Measurements from ENCODE around the gene EGFLAM.

The EGFLAM gene

GRCh38 chr5:38258319-38259061, at the start of gene EGFLAM:
TSS of gene EGFLAM (plus strand) at chr5:38258559. CDS start at chr5:38258755, 196 bp downstream.
- peak; percentile 73 for DNase-seq

DNA sequence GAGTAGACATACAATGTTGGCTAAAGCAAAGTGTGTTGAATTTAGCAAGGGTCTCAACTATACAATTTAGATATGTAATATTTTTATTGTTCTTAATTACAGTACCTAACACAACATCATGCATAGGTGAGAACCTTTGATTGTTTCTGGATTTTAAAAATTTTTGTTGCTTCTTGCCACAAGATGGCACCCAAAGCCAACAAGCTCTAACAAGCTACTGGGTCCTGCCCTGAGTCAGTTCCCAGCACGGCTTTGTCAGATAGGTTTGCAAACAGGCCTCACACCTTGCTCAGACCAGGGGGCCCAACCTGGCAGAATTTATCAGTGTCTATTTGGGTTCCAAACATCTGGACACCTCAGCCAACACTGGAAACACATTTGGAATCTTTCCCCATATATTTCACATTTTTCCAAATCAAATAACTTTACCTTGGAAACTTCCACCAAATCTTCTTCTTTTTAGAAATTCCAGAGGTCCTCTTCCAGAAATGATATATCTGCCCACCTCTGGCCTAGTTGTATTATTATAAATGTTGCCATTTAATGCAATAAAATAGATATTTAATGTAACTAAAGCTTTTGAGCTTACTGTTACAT, 49.5 kb upstream of the EGFLAM start:
- DNase-seq = peak; percentile 65

DNA sequence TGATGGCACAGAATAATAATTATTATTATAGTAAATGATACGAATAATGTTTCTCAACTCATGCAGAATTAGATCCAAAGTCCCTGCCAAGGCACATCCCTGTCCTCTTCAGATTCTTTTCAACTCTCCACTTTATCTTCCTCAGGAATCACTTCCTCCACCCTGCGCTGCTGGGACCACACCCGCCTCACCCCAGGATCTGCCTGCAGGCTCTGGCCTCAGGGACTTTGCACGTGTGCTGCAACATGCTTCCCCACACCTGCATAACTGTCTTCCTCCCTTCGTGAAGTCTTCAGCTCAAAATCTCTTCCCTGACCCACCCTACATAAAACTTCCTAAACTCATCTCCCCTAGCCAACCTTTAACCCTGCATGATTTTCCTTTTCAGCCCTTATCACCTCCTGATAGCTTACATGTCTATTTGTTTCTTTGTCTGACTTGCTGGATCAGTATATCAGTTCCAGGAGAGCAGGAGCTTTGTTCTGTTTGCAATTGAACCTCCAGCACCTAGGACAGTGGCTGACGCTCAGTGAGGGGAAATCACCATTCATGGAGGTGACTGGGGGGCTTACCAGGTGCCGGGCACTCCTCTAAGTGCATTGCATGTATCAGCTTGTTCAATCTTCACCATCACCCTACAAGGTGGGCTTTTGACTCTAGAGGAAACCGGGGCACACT, 47.5 kb upstream of the EGFLAM start:
- no peak for DNase-seq

DNA sequence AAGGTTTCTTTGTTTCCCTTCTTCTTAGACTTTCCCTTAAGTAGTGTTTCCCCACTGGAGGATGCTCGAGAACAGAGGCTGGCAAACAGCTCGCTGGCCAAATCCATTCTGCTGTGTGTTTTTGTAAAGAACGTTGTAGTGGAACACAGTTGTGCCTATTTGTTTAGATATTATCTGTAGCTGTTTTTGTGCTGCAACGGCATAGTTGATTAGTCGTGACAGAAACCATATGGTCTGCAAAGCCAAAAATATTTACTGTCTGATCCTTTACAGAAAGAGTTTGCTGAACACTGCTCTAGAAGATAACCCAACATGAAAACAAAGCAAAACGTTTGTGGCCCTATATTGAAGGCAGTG, 47.0 kb upstream of the EGFLAM start:
- no peak for DNase-seq

DNA sequence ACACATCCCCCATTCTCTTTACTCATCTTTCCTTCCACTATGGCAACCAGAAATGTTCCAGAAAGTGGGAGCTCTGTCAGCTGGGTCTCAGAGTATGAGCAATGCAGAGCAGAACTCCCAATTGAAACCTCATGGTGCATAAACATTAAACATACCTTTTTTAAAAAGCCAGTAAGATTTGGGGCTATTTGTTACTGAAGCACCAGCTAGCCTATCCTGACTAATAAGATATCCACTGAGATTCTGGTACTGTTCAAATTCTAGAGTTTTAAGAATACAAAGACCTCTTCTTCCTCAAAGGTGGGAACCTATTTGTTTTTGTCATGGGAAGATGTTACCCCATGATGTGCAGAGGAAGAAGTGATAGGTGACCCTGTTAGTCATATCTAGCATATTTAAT, 46.1 kb upstream of the EGFLAM start:
- no peak for DNase-seq

GRCh38 chr5:38226091-38226490, 32.3 kb upstream of the EGFLAM start:
- no peak for DNase-seq

GRCh38 chr5:38228914-38229313, 29.4 kb upstream of the EGFLAM start:
- DNase-seq = no peak

DNA sequence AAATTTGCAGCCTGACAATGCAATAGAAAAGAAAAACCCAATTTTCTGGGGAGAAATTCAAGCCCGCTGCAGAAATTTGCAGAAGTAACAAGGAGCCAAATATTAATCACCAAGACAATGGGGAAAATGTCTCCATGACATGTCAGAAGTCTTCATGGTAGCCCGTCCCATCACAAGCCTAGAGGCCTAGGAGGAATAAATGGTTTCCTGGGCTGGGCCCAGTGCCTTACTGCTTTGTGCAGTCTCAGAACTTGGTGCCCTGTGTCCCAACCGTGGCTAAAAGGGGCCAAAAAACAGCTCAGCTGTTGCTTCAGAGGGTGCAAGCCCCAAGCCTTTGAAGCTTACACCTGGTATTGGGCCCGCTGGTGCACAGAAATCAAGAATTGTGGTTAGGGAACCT, 23.6 kb upstream of the EGFLAM start:
- DNase-seq = no peak

DNA sequence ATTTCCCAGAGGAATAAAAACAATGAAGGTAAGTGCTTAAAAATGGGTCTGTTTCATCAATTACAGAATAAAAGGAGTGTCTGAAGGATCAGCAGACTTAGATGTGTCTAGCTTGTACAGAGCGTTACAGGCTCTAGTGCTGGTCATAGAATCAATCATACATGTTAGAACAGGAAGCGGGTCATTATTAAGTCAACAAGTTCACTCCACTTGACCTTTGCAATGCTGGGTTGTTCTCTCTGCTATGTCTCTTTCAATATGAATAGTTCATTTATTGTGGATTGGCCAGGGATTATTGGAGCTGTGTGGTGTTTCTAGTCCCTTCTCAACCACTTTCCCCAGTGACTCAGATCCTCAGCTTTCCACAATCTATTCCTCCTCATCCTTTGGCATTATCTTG, 20.7 kb upstream of the EGFLAM start:
- DNase-seq = no peak

DNA sequence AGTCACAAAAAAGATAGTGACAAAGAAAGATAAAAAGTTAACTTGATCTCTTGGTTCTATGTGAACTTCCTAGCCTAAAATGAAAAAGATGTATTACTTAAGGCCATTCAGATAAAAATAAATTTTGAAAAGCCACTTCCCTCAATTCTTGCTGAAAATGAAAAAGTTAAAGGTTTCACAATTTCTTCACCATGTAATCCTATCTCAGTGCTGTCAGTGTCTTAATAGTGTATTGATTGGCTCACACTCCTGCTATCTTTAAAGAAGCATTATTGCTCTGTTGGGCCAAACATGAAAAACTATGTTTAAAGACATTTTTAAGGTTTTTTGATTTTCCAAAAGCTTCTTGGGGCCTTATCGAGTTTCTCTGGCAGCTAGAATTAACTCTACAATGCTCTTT, 18.1 kb upstream of the EGFLAM start:
- no peak for DNase-seq

GRCh38 chr5:38241655-38242054, 16.7 kb upstream of the EGFLAM start:
- DNase-seq = no peak

- no peak for DNase-seq
Observed at GRCh38 chr5:38245307-38245706, 13.1 kb upstream of the EGFLAM start.

GRCh38 chr5:38249301-38249700, 9.1 kb upstream of the EGFLAM start:
- no peak for DNase-seq

GRCh38 chr5:38249812-38250211, 8.5 kb upstream of the EGFLAM start:
- DNase-seq = no peak

DNA sequence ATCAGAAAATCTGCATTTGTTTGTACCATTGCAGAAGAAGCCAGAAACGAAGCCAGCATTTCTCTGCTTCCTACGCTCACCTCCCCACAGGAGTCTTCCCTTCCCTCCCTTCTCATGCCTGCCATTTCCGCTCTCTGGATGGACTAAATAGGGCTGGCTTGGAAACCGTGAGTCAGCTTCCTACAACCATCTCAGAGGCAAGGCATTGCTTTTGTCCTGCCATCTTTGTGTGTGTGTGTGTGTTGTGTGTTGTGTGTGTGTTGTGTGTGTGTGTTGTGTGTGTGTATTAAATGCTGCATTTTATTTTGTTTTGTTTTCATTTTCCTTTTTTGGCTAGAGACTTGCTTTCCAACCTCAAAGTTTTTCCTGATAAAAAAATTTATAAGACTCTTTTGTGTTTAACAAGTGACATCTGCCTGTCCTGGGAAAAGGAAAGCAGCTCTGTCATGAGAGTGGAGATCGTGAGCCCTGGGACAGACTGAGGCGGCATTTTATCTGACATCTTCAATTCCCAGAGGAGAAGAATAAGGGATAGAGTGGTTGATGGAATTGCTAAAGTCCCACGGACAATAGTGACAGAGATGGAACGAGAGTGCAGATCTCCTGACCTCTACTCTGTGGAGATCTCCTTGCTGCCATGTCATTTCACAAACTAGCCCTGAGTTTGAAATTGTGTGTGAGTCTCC, 7.5 kb upstream of the EGFLAM start:
- no peak for DNase-seq

DNA sequence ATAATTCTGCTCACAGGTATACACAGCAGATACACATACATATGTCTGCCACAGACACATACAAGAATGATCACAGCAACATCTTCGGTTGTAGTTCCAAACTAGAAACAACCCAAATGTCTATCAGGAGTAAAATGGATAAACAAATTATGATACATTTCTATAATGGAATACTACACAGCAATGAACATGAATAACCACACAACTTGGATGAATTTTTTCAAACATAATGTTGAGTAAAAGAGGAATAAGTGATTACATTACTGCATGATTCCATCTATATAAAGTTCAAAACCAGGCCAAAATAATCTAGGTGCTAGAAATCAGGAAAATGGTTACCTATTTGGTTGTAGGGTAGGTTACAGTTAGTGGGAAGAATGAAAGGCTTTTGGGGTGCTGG, 4.6 kb upstream of the EGFLAM start:
- no peak for DNase-seq

DNA sequence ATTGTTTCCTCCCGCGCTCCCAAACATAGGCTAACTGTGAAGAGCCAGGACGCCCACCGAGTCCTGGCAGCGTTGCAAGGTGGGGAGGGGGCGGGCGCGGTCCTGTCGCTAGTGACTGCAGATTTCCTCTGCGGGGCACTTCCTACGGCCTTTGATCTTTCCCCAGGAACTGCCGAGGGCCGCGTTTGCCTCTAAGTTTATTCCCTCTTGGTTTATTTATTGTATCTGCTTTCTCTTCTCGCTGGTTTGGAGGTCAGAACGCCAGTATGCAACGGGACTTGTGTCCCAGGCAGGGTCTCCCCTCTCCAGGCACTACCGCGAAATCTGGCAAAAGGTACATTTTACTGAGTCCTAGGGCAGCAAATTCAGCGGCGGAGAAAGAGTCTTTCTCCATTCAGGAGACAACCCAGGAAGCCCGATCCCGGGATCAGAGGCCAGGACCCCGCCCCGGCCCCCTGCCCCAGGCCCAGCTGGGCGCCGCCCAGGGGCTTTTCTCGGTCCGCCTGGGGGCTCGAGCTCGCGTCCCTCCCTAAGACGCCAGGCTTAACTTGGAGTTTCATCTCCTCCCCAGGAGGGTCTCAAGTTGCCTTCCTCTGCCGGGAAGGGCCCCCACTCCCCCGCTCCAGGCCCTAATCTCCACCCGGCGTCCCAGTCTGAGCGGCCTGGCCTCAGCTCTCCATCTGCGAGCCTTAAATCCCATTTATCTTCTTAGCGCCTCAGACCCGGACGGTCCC, 884 bp upstream of the EGFLAM start:
- DNase-seq = peak; percentile 37

DNA sequence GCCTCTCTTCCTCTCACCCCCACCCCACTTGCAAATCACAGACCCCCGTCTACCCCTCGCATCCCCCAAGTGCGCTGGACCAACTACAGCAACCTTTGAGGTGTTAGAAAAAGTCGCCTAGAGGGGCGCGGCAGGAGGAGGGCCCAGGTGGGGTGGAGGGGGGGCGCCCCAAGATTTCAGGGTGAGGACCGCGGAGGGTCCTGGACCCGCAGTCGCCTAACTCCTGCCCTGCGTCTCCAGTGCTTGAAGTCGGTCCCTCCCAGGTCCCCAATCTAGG, 379 bp upstream of the EGFLAM start:
- DNase-seq = peak; percentile 47

DNA sequence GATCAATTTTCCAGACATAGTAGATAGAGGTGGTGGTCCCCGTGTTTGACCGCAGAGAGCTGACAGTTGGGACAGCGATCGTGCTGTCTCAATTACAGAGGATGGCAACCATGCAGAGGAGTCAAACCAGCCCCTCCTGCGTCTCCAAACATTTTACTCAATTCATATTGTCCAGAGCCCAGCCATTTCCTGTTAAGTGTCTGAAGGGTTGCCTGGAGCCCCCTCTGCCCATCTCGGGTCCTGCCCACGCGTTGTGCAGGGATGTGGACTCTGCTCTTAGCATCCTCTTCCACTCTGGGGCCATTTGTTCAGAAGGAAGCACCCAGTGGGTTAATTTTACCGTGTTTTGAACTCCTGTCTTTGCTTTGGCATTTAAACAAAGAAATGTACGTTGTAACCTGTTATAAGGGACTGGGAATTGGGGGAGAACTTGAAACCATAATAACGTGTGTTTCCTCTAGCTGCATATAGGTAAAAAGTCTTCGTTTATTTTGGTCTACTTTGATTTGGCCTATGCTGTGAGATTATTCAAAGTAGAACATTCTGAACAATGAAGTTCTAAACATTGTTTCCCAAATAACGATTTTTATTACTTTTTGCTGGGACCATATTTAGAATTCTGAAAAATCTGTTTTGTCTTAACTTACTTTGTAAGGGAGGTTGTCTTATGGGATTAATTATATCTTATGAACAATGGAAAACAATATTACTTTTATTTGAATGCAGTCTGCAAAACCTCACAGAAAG, 876 bp downstream of the EGFLAM start:
- DNase-seq = peak; percentile 34

- DNase-seq = no peak
Observed at GRCh38 chr5:38259809-38260160, 1.4 kb downstream of the EGFLAM start.

GRCh38 chr5:38263983-38264382, 5.6 kb downstream of the EGFLAM start:
- no peak for DNase-seq

DNA sequence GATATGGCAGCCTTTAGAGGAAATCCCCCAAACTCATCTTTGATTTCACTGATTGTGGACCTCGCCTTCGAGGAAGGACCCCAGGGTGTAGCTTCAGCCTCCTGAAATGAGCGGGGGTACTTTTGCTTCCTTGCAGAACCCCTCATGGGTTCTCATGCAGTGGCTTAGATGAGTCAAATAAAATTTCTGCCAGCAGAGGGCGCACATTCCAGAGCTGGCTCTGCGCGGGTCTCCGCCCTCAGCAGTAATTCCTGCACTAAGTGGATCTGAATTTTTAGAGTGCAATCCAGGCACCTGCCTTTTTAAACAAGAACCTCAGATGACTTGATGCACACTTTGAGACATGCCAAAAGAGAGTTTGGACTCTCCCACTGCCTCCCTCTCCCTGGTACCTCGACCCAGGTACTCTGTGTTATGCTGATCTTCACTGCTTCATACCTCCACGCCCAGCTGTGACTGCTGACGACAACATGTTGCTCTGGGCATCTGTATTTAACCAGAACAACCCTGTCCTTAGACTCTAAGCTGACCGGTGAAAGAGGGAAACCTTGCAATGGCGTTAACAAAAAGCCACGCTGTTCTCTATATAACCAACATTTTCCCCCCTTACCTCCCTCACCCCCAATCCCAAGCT, 7.3 kb downstream of the EGFLAM start:
- peak; percentile 92 for DNase-seq

Data from eye (tissue), 1 donor.